ENCODE results near the gene AATF.

AATF gene, protein sequence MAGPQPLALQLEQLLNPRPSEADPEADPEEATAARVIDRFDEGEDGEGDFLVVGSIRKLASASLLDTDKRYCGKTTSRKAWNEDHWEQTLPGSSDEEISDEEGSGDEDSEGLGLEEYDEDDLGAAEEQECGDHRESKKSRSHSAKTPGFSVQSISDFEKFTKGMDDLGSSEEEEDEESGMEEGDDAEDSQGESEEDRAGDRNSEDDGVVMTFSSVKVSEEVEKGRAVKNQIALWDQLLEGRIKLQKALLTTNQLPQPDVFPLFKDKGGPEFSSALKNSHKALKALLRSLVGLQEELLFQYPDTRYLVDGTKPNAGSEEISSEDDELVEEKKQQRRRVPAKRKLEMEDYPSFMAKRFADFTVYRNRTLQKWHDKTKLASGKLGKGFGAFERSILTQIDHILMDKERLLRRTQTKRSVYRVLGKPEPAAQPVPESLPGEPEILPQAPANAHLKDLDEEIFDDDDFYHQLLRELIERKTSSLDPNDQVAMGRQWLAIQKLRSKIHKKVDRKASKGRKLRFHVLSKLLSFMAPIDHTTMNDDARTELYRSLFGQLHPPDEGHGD

DNA sequence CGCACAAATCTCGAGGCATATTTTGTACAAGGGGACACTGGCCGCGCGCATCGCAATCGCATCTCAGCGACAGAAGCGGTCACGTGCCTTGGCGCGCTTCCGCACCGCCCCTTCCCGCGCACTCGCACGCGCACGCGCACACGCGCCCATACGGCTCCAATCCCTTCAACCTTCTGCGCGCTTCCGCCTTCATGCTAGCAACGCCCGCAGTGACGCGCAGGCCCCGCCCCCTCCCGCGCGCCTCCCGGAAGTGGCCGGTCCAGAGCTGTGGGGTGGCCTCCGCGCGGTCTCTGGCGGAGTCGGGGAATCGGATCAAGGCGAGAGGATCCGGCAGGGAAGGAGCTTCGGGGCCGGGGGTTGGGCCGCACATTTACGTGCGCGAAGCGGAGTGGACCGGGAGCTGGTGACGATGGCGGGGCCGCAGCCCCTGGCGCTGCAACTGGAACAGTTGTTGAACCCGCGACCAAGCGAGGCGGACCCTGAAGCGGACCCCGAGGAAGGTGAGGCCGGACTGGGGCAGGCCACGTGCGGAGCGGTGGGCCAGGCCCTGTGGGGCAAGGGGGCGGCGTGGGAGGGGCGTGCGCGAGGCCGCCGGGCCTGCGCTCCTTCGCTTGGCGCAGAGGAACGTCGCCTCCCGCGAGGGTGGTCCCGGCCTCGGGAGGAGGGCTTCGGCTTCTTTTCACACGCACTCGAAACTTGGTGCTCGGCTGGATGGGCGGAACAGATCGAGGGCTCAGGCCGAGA is at the start of gene AATF:
TSS of gene AATF (plus strand) at position 238 of the 744 bp plus-strand sequence. CDS start at position 410, 172 bp downstream.
- Histone ChIP-seq H4K20me1 (ENCODE audit: insufficient read depth, low read length) (no peaks in the 10 kb centered on the region), H3K36me3 (replicated peaks; ENCODE audit: insufficient read depth, low read length) (peaks cover 13% of the 10 kb centered on the region; the same call in 1 of the 2 replicates), H3K27ac (ENCODE audit: low read length) (peak within 1 kb of the TSS; percentile 69), H3K9me3 (replicated peaks; ENCODE audit: insufficient read depth, low read length) (no peaks in the 10 kb centered on the region), H3K9ac (ENCODE audit: low read length) (peak within 1 kb of the TSS; percentile 94), H3K79me2 (ENCODE audit: low read length) (peaks cover 46% of the 10 kb centered on the region), H3K4me2 (ENCODE audit: low read depth, low read length) (peak within 1 kb of the TSS; percentile 94), H3K4me3 (ENCODE audit: low read length) (peak within 1 kb of the TSS; percentile 95), H3K27me3 (replicated peaks; ENCODE audit: insufficient read depth, low read length) (peaks cover 41% of the 10 kb centered on the region), H3F3A (ENCODE audit: insufficient read depth, low read length) (no peaks in the 10 kb centered on the region), H2AFZ (ENCODE audit: low read length) (peak within 1 kb of the TSS; percentile 84), H3K9me2 (replicated peaks; ENCODE audit: insufficient read depth, low read length) (no peaks in the 10 kb centered on the region), H3K4me1 (ENCODE audit: low read length) (peaks cover 13% of the 10 kb centered on the region; the same call in 1 of the 2 replicates)
- DNase-seq, result peak; percentile 97
- no peak for TF ChIP-seq EZH2 (optimal IDR thresholded peaks at IDR 0.05; ENCODE audit: low read depth, low read length)
- TF ChIP-seq, protein P1, sequence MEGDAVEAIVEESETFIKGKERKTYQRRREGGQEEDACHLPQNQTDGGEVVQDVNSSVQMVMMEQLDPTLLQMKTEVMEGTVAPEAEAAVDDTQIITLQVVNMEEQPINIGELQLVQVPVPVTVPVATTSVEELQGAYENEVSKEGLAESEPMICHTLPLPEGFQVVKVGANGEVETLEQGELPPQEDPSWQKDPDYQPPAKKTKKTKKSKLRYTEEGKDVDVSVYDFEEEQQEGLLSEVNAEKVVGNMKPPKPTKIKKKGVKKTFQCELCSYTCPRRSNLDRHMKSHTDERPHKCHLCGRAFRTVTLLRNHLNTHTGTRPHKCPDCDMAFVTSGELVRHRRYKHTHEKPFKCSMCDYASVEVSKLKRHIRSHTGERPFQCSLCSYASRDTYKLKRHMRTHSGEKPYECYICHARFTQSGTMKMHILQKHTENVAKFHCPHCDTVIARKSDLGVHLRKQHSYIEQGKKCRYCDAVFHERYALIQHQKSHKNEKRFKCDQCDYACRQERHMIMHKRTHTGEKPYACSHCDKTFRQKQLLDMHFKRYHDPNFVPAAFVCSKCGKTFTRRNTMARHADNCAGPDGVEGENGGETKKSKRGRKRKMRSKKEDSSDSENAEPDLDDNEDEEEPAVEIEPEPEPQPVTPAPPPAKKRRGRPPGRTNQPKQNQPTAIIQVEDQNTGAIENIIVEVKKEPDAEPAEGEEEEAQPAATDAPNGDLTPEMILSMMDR (IDR thresholded peaks at IDR 0.05; ENCODE audit: low read length), result no peak
- no peak for TF ChIP-seq EZH2phosphoT487 (IDR thresholded peaks at IDR 0.05; ENCODE audit: low read length)

DNA sequence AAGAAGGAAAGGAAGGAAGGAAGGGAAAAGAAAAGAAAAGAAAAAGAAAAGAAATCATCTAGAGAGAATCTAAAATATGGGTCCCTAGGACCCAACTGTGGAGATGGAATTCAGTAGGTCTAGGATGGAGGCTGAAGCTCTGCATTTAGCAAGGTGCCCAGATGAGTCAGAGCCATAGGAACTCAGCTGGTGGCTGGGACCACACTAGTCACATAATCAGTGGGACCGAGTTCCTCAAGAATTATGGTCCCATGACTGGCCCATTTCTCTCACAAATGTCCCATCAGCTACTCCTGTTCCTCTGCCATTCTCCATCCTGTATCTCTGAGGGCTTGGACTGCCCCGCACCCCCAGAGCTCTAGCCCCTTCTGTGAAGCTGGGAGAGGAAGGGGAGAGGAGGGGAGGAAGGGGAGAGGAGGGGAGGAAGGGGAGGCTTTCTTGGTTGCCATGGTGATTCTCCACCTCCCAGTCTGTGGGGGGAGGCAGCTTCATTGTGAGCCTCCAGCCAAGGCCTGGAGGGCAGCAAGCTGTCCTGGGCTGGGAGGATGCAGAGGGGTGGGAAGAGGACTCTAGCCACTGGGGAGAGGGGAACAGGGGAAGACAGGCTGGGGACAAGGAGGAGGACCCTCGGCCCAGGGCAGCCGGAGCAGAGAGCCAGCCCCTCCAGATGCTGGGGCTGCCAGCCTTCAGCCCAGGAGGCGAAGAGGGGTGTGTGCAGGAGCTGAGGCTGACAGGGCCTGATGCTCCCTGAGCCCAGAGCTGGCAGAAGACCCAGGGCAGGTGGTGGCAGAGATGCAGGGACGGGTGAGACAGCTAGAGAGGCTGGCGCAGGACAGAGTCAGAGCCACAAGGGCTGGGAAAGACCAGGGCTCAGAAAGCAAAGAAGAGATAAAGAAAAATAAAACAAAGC is 49.2 kb upstream of the AATF start:
- Histone ChIP-seq H4K20me1 (ENCODE audit: insufficient read depth, low read length) (no peaks in the 10 kb centered on the region), H3K79me2 (ENCODE audit: low read length) (no peaks in the 10 kb centered on the region), H3K9me2 (replicated peaks; ENCODE audit: insufficient read depth, low read length) (no peaks in the 10 kb centered on the region), H3K9ac (ENCODE audit: low read length) (no peak overlapping the region), H3K4me1 (ENCODE audit: low read length) (no peaks in the 10 kb centered on the region), H3K36me3 (replicated peaks; ENCODE audit: insufficient read depth, low read length) (no peaks in the 10 kb centered on the region), H3F3A (ENCODE audit: insufficient read depth, low read length) (no peaks in the 10 kb centered on the region), H3K27me3 (replicated peaks; ENCODE audit: insufficient read depth, low read length) (peaks cover 12% of the 10 kb centered on the region), H2AFZ (ENCODE audit: low read length) (no peak overlapping the region), H3K4me2 (ENCODE audit: low read depth, low read length) (no peak overlapping the region), H3K9me3 (replicated peaks; ENCODE audit: insufficient read depth, low read length) (no peaks in the 10 kb centered on the region), H3K4me3 (ENCODE audit: low read length) (no peak overlapping the region), H3K27ac (ENCODE audit: low read length) (no peak overlapping the region)
- no peak for DNase-seq
- TF ChIP-seq, protein P1 (IDR thresholded peaks at IDR 0.05; ENCODE audit: low read length), result no peak
- TF ChIP-seq EZH2phosphoT487 (IDR thresholded peaks at IDR 0.05; ENCODE audit: low read length) (no peak), EZH2 (optimal IDR thresholded peaks at IDR 0.05; ENCODE audit: low read depth, low read length) (no peak)

DNA sequence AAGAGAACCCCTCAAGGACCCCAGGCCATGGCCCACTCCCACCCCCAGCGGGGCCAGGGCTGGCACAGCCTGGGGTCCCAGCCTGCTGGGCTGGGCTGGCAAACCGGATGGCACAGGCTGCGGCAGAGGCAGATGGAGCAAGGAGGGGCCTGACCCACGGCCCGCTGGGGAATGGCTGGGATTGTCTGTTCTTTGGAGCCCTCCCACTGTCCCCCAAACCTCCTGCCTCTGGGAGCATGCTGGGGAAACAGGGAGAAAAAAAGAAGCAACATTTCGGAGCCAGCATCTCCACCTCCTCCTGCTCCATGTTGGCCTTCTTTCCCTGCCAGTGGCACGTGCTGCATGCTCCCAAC is 48.6 kb upstream of the AATF start:
- Histone ChIP-seq H3K36me3 (replicated peaks; ENCODE audit: insufficient read depth, low read length) (no peaks in the 10 kb centered on the region), H3K9ac (ENCODE audit: low read length) (no peak overlapping the region), H3K4me1 (ENCODE audit: low read length) (no peaks in the 10 kb centered on the region), H3F3A (ENCODE audit: insufficient read depth, low read length) (no peaks in the 10 kb centered on the region), H3K4me2 (ENCODE audit: low read depth, low read length) (no peak overlapping the region), H3K27ac (ENCODE audit: low read length) (no peak overlapping the region), H3K79me2 (ENCODE audit: low read length) (no peaks in the 10 kb centered on the region), H3K27me3 (replicated peaks; ENCODE audit: insufficient read depth, low read length) (peaks cover 8% of the 10 kb centered on the region), H4K20me1 (ENCODE audit: insufficient read depth, low read length) (no peaks in the 10 kb centered on the region), H3K9me2 (replicated peaks; ENCODE audit: insufficient read depth, low read length) (no peaks in the 10 kb centered on the region), H3K9me3 (replicated peaks; ENCODE audit: insufficient read depth, low read length) (no peaks in the 10 kb centered on the region), H2AFZ (ENCODE audit: low read length) (no peak overlapping the region), H3K4me3 (ENCODE audit: low read length) (no peak overlapping the region)
- no peak for DNase-seq
- TF ChIP-seq, protein P1 (IDR thresholded peaks at IDR 0.05; ENCODE audit: low read length), result no peak
- TF ChIP-seq EZH2phosphoT487 (IDR thresholded peaks at IDR 0.05; ENCODE audit: low read length), result no peak
- no peak for TF ChIP-seq EZH2 (optimal IDR thresholded peaks at IDR 0.05; ENCODE audit: low read depth, low read length)
